Body of pancreas (tissue), 4 donors: Measurements from ENCODE around the gene ATXN1. TPM values are rescaled to one million over a fixed set of nuclear protein-coding genes. Genes with fewer than 3 reads are reported as not detected.

ENCODE experiments used
- ATAC-seq: fragments of 150-250 bp; one replicate; pipeline ENCODE4 v1.9.1; 2016
- DNase-seq, 4 donors: peaks; one replicate each; pipeline ENCODE4 v3.0.0-alpha.2; 2019
- H3K27ac ChIP-seq, 4 donors: fragments of 200-600 bp; sonication (generic); 1 replicate in 3 of 4; 2 replicates in 1 of 4; pipeline versions ENCODE4 v1.5.1 to v1.6.1; 2016 to 2019; ENCODE audit warnings: mild to moderate bottlenecking in 1 of 4, mixed read lengths in 1 of 4, moderate library complexity in 1 of 4
- H3K27me3 ChIP-seq, 2 donors: fragments of 200-600 bp; sonication (generic); one replicate each; pipeline ENCODE4 v1.6.0; 2016; ENCODE audit warnings: mild to moderate bottlenecking in 1 of 2
- H3K36me3 ChIP-seq, 2 donors: fragments of 200-600 bp; sonication (generic); replicated peaks in 1 of 2; 2 replicates each; pipeline ENCODE4 v1.5.1; 2016; ENCODE audit warnings: low read depth in 2 of 2; ENCODE audit not compliant: insufficient read depth in 1 of 2
- H3K4me1 ChIP-seq: fragments of 200-600 bp; sonication (generic); one replicate; pipeline ENCODE4 v1.6.0; 2016
- H3K4me3 ChIP-seq, 2 donors: fragments of 200-600 bp; sonication (generic); 1 replicate in 1 of 2; 2 replicates in 1 of 2; pipeline ENCODE4 v1.5.1; 2016 to 2019
- H3K9me3 ChIP-seq, 3 donors: fragments of 200-600 bp; sonication (generic); 1 replicate in 2 of 3; 2 replicates in 1 of 3; pipeline ENCODE4 v1.5.1; 2016
- CTCF ChIP-seq, 7 experiments: fragments of 450-650 bp in 4 of 7; fragments of 200-600 bp in 3 of 7; sonication (generic) in 3 of 7; IDR thresholded peaks; one replicate each; pipeline ENCODE4 v1.5.1; 2016 to 2019; ENCODE audit warnings: antibody characterized with exemption in 7 of 7
- POLR2A ChIP-seq, 3 donors: fragments of 450-650 bp; IDR thresholded peaks; one replicate each; pipeline ENCODE4 v1.6.1; 2016; ENCODE audit warnings: antibody characterized with exemption in 3 of 3, mild to moderate bottlenecking in 2 of 3
- WGBS, 2 donors: methylation state at CpG; one replicate each; pipeline ENCODE4 v1.1.5; 2017; 5-methylcytosine and 5-hydroxymethylcytosine counted together
- intact Hi-C: fragments of 100-400 bp; cut with DNase I; formaldehyde crosslinking; loops from one replicate; pipeline ENCODE4 v1.15.1; 2023
- total RNA-seq, 2 donors: library from RNA; depleted of rRNA; stranded (reverse); fragments of >200 nt; gene quantifications; one replicate each; pipeline ENCODE4 v1.1.0, GENCODE V29; 2016

Gene ATXN1
- total RNA-seq, 2 donors from 2014 or later = 24.6 to 24.7 TPM

- Histone ChIP-seq H3K27me3 (no peaks in the 10 kb centered on the region), H3K4me1 (peaks cover 32% of the 10 kb centered on the region), H3K9me3 (no peaks in the 10 kb centered on the region), H3K27ac (no peak overlapping the region), H3K36me3 (no peaks in the 10 kb centered on the region), H3K4me3 (no peak overlapping the region)
- intact Hi-C loops = no loop called here
- WGBS, 2 donors = 91 to 95% methylated on average over 7 of the region's 7 CpGs
- TF ChIP-seq POLR2A (IDR thresholded peaks at IDR 0.05) (no peak), CTCF (IDR thresholded peaks at IDR 0.05) (no peak)
- DNase-seq (no peak), ATAC-seq (no peak)
These were observed 284.4 kb downstream of the ATXN1 start for GRCh38 chr6:16476861-16477260.

GRCh38 chr6:16475494-16475781, 285.8 kb downstream of the ATXN1 start:
- H3K4me1 ChIP-seq = peaks cover 44% of the 10 kb centered on the region
- intact Hi-C loops = no loop called here
- H3K27ac ChIP-seq = no peak overlapping the region
- DNase-seq (no peak), ATAC-seq (no peak)
- WGBS, 2 donors = 89 to 100% methylated on average over 1 of the region's 1 CpG
- no peaks in the 10 kb centered on the region for H3K36me3 ChIP-seq
- H3K27me3 ChIP-seq = no peaks in the 10 kb centered on the region
- no peak overlapping the region for H3K4me3 ChIP-seq
- no peaks in the 10 kb centered on the region for H3K9me3 ChIP-seq
- TF ChIP-seq POLR2A (IDR thresholded peaks at IDR 0.05) = no peak
- no peak for TF ChIP-seq CTCF (IDR thresholded peaks at IDR 0.05)

- Histone ChIP-seq H3K27me3 (no peaks in the 10 kb centered on the region), H3K9me3 (no peaks in the 10 kb centered on the region), H3K27ac (no peak overlapping the region), H3K4me3 (no peak overlapping the region), H3K4me1 (peaks cover 44% of the 10 kb centered on the region), H3K36me3 (no peaks in the 10 kb centered on the region)
- intact Hi-C loops = no loop called here
- TF ChIP-seq POLR2A (IDR thresholded peaks at IDR 0.05) (no peak), CTCF (IDR thresholded peaks at IDR 0.05) (no peak)
- DNase-seq (no peak), ATAC-seq (no peak)
- 90 to 92% methylated on average over 3 of the region's 3 CpGs for WGBS, 2 donors
These were observed 286.3 kb downstream of the ATXN1 start for GRCh38 chr6:16474772-16475493.

GRCh38 chr6:16473908-16474771, 287.1 kb downstream of the ATXN1 start:
- Histone ChIP-seq H3K9me3 (no peaks in the 10 kb centered on the region), H3K36me3 (no peaks in the 10 kb centered on the region), H3K27me3 (no peaks in the 10 kb centered on the region), H3K4me1 (peaks cover 44% of the 10 kb centered on the region), H3K4me3 (no peak overlapping the region), H3K27ac (no peak overlapping the region)
- intact Hi-C loops = no loop called here
- no peak for DNase-seq
- no peak for ATAC-seq
- TF ChIP-seq CTCF (IDR thresholded peaks at IDR 0.05) (no peak), POLR2A (IDR thresholded peaks at IDR 0.05) (no peak)
- 96 to 97% methylated on average over 1 of the region's 1 CpG for WGBS, 2 donors
